Vagina (tissue), 2 donors: ENCODE measurements around the gene FOXD2. TPM values are rescaled to one million over a fixed set of nuclear protein-coding genes. Genes with fewer than 3 reads are reported as not detected.

Experiments
- DNase-seq, 2 donors: peaks; one replicate each; pipeline ENCODE4 v3.0.0-alpha.2; 2017; ENCODE audit errors: extremely low spot score in 2 of 2
- H3K27ac ChIP-seq: fragments of 200-600 bp; sonication (generic); one replicate; pipeline ENCODE4 v1.5.1; 2019
- H3K27me3 ChIP-seq: fragments of 200-600 bp; sonication (generic); one replicate; pipeline ENCODE4 v1.5.1; 2019
- H3K36me3 ChIP-seq, 2 donors: fragments of 200-600 bp; sonication (generic); one replicate each; pipeline ENCODE4 v1.5.1; 2017 to 2019
- H3K4me1 ChIP-seq: fragments of 200-600 bp; sonication (generic); one replicate; pipeline ENCODE4 v1.5.1; 2019
- H3K4me3 ChIP-seq, 2 donors: fragments of 200-600 bp; sonication (generic); 1 replicate in 1 of 2; 2 replicates in 1 of 2; pipeline ENCODE4 v1.5.1; 2016 to 2019
- H3K9me3 ChIP-seq: fragments of 200-600 bp; sonication (generic); one replicate; pipeline ENCODE4 v1.5.1; 2019
- POLR2A ChIP-seq, 2 donors: fragments of 450-650 bp; IDR thresholded peaks; one replicate each; pipeline ENCODE4 v1.6.1; 2017; ENCODE audit warnings: antibody characterized with exemption in 2 of 2, mild to moderate bottlenecking in 2 of 2, moderate library complexity in 2 of 2
- POLR2AphosphoS5 ChIP-seq, 2 donors: sonication (generic); formaldehyde crosslinking; IDR thresholded peaks; one replicate each; pipeline ENCODE4 v1.9.0; 2017; ENCODE audit warnings: antibody characterized with exemption in 2 of 2, mild to moderate bottlenecking in 2 of 2, low read depth in 1 of 2; ENCODE audit not compliant: insufficient read depth in 1 of 2
- intact Hi-C: fragments of 100-400 bp; cut with DNase I; formaldehyde crosslinking; loops from one replicate; pipeline ENCODE4 v1.15.1; 2023
- total RNA-seq: library from RNA; depleted of rRNA; stranded (reverse); fragments of >200 nt; gene quantifications from one replicate; pipeline ENCODE4 v1.2.3, GENCODE V29; 2016
- TF ChIP-seq, protein P1 (sequence below), 3 experiments: fragments of 450-650 bp in 2 of 3; fragments of 200-600 bp in 1 of 3; sonication (generic) in 1 of 3; IDR thresholded peaks; one replicate each; pipeline ENCODE4 v1.5.1; 2017 to 2019; ENCODE audit warnings: antibody characterized with exemption in 3 of 3, mild to moderate bottlenecking in 2 of 3, moderate library complexity in 2 of 3

Gene FOXD2
- total RNA-seq, 1 donor from 2014 or later = 0.98 TPM

GRCh38 chr1:47416319-47417169, 21.3 kb upstream of the FOXD2 start:
- H3K36me3 ChIP-seq = no peaks in the 10 kb centered on the region
- TF ChIP-seq, protein P1, sequence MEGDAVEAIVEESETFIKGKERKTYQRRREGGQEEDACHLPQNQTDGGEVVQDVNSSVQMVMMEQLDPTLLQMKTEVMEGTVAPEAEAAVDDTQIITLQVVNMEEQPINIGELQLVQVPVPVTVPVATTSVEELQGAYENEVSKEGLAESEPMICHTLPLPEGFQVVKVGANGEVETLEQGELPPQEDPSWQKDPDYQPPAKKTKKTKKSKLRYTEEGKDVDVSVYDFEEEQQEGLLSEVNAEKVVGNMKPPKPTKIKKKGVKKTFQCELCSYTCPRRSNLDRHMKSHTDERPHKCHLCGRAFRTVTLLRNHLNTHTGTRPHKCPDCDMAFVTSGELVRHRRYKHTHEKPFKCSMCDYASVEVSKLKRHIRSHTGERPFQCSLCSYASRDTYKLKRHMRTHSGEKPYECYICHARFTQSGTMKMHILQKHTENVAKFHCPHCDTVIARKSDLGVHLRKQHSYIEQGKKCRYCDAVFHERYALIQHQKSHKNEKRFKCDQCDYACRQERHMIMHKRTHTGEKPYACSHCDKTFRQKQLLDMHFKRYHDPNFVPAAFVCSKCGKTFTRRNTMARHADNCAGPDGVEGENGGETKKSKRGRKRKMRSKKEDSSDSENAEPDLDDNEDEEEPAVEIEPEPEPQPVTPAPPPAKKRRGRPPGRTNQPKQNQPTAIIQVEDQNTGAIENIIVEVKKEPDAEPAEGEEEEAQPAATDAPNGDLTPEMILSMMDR (IDR thresholded peaks at IDR 0.05) = no peak
- TF ChIP-seq POLR2AphosphoS5 (IDR thresholded peaks at IDR 0.05; ENCODE audit: insufficient read depth in 1 of 2, low read depth in 1 of 2) (no peak), POLR2A (IDR thresholded peaks at IDR 0.05) (no peak)
- peak overlapping the region in 1 of 2 donors; percentile 41 for H3K4me3 ChIP-seq
- H3K9me3 ChIP-seq = no peaks in the 10 kb centered on the region
- intact Hi-C loops = no loop called here
- no peak overlapping the region for H3K27ac ChIP-seq
- H3K4me1 ChIP-seq = no peaks in the 10 kb centered on the region
- no peak for DNase-seq
- H3K27me3 ChIP-seq = peaks cover 7% of the 10 kb centered on the region

GRCh38 chr1:47417170-47418044, 20.4 kb upstream of the FOXD2 start:
- Histone ChIP-seq H3K4me3 (peak overlapping the region in 1 of 2 donors; percentile 41), H3K27ac (no peak overlapping the region), H3K9me3 (no peaks in the 10 kb centered on the region), H3K4me1 (no peaks in the 10 kb centered on the region), H3K36me3 (no peaks in the 10 kb centered on the region), H3K27me3 (peaks cover 7% of the 10 kb centered on the region)
- intact Hi-C loops = no loop called here
- TF ChIP-seq, protein P1 (IDR thresholded peaks at IDR 0.05) = no peak
- no peak for TF ChIP-seq POLR2A (IDR thresholded peaks at IDR 0.05)
- TF ChIP-seq POLR2AphosphoS5 (IDR thresholded peaks at IDR 0.05; ENCODE audit: insufficient read depth in 1 of 2, low read depth in 1 of 2) = no peak
- no peak for DNase-seq

- no peak overlapping the region for H3K4me3 ChIP-seq
- intact Hi-C loops = no loop called here
- no peak for TF ChIP-seq POLR2A (IDR thresholded peaks at IDR 0.05)
- TF ChIP-seq POLR2AphosphoS5 (IDR thresholded peaks at IDR 0.05; ENCODE audit: insufficient read depth in 1 of 2, low read depth in 1 of 2) = no peak
- H3K27ac ChIP-seq = no peak overlapping the region
- peaks cover 7% of the 10 kb centered on the region for H3K27me3 ChIP-seq
- DNase-seq = no peak
- H3K4me1 ChIP-seq = no peaks in the 10 kb centered on the region
- no peaks in the 10 kb centered on the region for H3K36me3 ChIP-seq
- no peaks in the 10 kb centered on the region for H3K9me3 ChIP-seq
Observed at GRCh38 chr1:47418122-47418521, 19.7 kb upstream of the FOXD2 start.

DNA sequence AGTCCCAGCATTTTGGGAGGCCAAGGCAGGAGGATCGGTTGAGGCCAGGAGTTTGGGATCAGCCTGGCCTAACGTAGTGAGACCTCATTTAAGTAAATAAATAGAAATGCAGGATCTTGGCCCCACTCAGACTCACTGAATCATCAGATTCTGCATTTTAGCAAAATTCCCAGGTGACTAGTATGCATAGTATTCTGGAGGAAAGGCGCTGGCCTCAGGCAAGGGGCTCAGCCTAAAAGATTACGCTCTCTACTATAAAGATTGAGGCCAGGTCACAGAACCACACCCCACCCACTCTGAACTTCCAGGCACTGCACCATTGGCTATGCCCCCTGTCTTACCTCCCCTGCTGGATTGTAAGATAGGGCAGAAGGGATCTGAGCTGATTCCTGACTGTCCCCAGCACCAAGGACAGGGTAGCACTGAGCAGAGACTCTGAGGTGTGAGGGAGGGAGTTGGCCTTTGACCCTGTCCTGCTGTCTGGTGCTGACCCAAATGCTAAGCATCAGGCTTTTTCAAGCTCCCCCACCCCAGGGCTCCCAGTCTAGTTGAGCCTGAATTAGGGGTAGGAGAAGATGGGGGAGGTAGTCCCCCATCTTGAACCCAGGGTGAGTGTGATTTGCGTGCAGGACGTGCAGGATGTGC, 19.0 kb upstream of the FOXD2 start:
- no peak for TF ChIP-seq POLR2AphosphoS5 (IDR thresholded peaks at IDR 0.05; ENCODE audit: insufficient read depth in 1 of 2, low read depth in 1 of 2)
- no peaks in the 10 kb centered on the region for H3K9me3 ChIP-seq
- no peak overlapping the region for H3K4me3 ChIP-seq
- H3K36me3 ChIP-seq = no peaks in the 10 kb centered on the region
- DNase-seq = no peak
- H3K27me3 ChIP-seq = peaks cover 7% of the 10 kb centered on the region
- H3K27ac ChIP-seq = no peak overlapping the region
- intact Hi-C loops = no loop called here
- no peaks in the 10 kb centered on the region for H3K4me1 ChIP-seq

GRCh38 chr1:47420547-47420946, 17.3 kb upstream of the FOXD2 start:
- H3K4me3 ChIP-seq = no peak overlapping the region
- intact Hi-C loops = loop anchor here (10.0 kb wide), 1 partner anchor 236 kb away; no protein-coding TSS in a partner anchor
- no peaks in the 10 kb centered on the region for H3K9me3 ChIP-seq
- peaks cover 7% of the 10 kb centered on the region for H3K27me3 ChIP-seq
- H3K27ac ChIP-seq = no peak overlapping the region
- TF ChIP-seq POLR2A (IDR thresholded peaks at IDR 0.05) = no peak
- TF ChIP-seq POLR2AphosphoS5 (IDR thresholded peaks at IDR 0.05; ENCODE audit: insufficient read depth in 1 of 2, low read depth in 1 of 2) = no peak
- TF ChIP-seq, protein P1 (IDR thresholded peaks at IDR 0.05) = no peak
- no peaks in the 10 kb centered on the region for H3K4me1 ChIP-seq
- no peak for DNase-seq
- no peaks in the 10 kb centered on the region for H3K36me3 ChIP-seq
